Spleen (tissue), 11 donors: ENCODE results near the gene ZNF532. TPM values are rescaled to one million over a fixed set of nuclear protein-coding genes. Genes with fewer than 3 reads are reported as not detected.
A peak's percentile ranks its signal among the peaks of the same experiment; 100 is the strongest.

ENCODE experiments used
- DNase-seq: peaks from one replicate; pipeline ENCODE4 v3.0.0-alpha.2; 2020
- H3K27ac ChIP-seq, 8 donors: fragments of 200-600 bp; sonication (generic) in 7 of 8; 1 replicate in 4 of 8; 2 replicates in 4 of 8; pipeline versions ENCODE4 v1.5.0 to v1.8.0; 2016 to 2021; ENCODE audit warnings: inconsistent platforms in 4 of 8, mild to moderate bottlenecking in 4 of 8, moderate library complexity in 1 of 8
- H3K27me3 ChIP-seq, 7 donors: fragments of 200-600 bp; sonication (generic) in 6 of 7; replicated peaks in 1 of 7; 1 replicate in 4 of 7; 2 replicates in 3 of 7; pipeline versions ENCODE4 v1.5.0 to v1.8.0; 2016 to 2021; ENCODE audit warnings: inconsistent platforms in 3 of 7, mild to moderate bottlenecking in 1 of 7
- H3K36me3 ChIP-seq, 6 donors: fragments of 200-600 bp; sonication (generic) in 5 of 6; 1 replicate in 4 of 6; 2 replicates in 2 of 6; pipeline versions ENCODE4 v1.5.0 to v1.8.0; 2016 to 2021; ENCODE audit warnings: inconsistent platforms in 2 of 6
- H3K4me1 ChIP-seq, 6 donors: fragments of 200-600 bp; sonication (generic) in 5 of 6; 1 replicate in 3 of 6; 2 replicates in 3 of 6; pipeline versions ENCODE4 v1.5.0 to v1.8.0; 2016 to 2021; ENCODE audit warnings: inconsistent platforms in 3 of 6
- H3K4me3 ChIP-seq, 8 donors: fragments of 200-600 bp; sonication (generic) in 7 of 8; 1 replicate in 4 of 8; 2 replicates in 4 of 8; pipeline versions ENCODE4 v1.5.0 to v1.8.0; 2016 to 2021; ENCODE audit warnings: inconsistent platforms in 4 of 8, mild to moderate bottlenecking in 4 of 8, moderate library complexity in 2 of 8
- H3K9me3 ChIP-seq, 8 donors: fragments of 200-600 bp; sonication (generic) in 7 of 8; 1 replicate in 4 of 8; 2 replicates in 4 of 8; pipeline versions ENCODE4 v1.5.0 to v1.8.0; 2016 to 2021; ENCODE audit warnings: inconsistent platforms in 4 of 8
- CTCF ChIP-seq, 11 experiments: fragments of 200-600 bp in 7 of 11; fragments of 450-650 bp in 4 of 11; sonication (generic) in 4 of 11; IDR thresholded peaks in 8 of 11; conservative IDR thresholded peaks in 3 of 11; 1 replicate in 7 of 11; 2 replicates in 4 of 11; pipeline versions ENCODE4 v1.4.0 to v1.8.0; 2016 to 2021; ENCODE audit warnings: antibody characterized with exemption in 11 of 11, inconsistent platforms in 4 of 11, mild to moderate bottlenecking in 1 of 11
- POLR2A ChIP-seq, 3 donors: fragments of 450-650 bp; IDR thresholded peaks; one replicate each; pipeline ENCODE4 v1.5.1; 2017; ENCODE audit warnings: antibody characterized with exemption in 3 of 3, mild to moderate bottlenecking in 1 of 3
- POLR2AphosphoS5 ChIP-seq, 3 donors: sonication (generic); formaldehyde crosslinking; IDR thresholded peaks; one replicate each; pipeline ENCODE4 v1.5.1; 2017; ENCODE audit warnings: antibody characterized with exemption in 3 of 3
- WGBS, 5 donors: extraction: QIAGEN DNeasy Blood & Tissue Kit in 3 of 5; methylation state at CpG; one replicate each; pipeline versions ENCODE4 v1.1.5 to v1.1.7; 2013 to 2018; 5-methylcytosine and 5-hydroxymethylcytosine counted together
- intact Hi-C: fragments of 100-400 bp; cut with DNase I; formaldehyde crosslinking; loops from one replicate; pipeline ENCODE4 v1.15.0; 2023; ENCODE audit warnings: low total_unique reads
- polyA plus RNA-seq, 3 donors: library from polyadenylated mRNA; stranded (reverse); fragments of 200-250 nt; gene quantifications; one replicate each; pipeline ENCODE4 v1.2.1, GENCODE V29; 2013
- total RNA-seq, 7 donors: library from RNA; depleted of rRNA in 3 of 7; stranded (reverse); fragments of >200 nt in 3 of 7; fragmentation: NEBNext Ultra II Directional in 4 of 7; extraction: Animal tissue kit (Norgen Biotek cat#: 25700) in 4 of 7; gene quantifications; one replicate each; pipeline versions ENCODE4 v1.1.0 to v1.2.1, GENCODE V29; 2016 to 2021
- donor health status: healthy with polysubstance abuse.
- donor health status: DM: no; HTN: no; CAD: no; lungs with moderate emphysema.
- donor health status: DM: no; HTN: no; CAD: no.
- donor health status: Bipolar disorder and iron deficiency.
- donor health status: healthy.
- donor health status: DM: no; HTN: no; CAD: no.
- donor health status: DM: yes; HTN: yes; CAD: no.

The ZNF532 gene
- total and polyA plus RNA-seq, 10 donors: 5.2 to 64.8 (median 42.4) TPM

GRCh38 chr18:58992301-58993231, 127.9 kb downstream of the ZNF532 start:
- Histone ChIP-seq H3K27me3 (no peaks in the 10 kb centered on the region), H3K27ac (peak overlapping the region; percentile 32 to 77 (median 72)), H3K4me1 (peaks cover 8 to 42% (median 23%) of the 10 kb centered on the region in 6 donors), H3K9me3 (peaks cover 0 to 21% (median 8%) of the 10 kb centered on the region in 8 donors), H3K4me3 (no peak overlapping the region), H3K36me3 (no peaks in the 10 kb centered on the region)
- no peak for DNase-seq
- no peak for TF ChIP-seq CTCF (IDR thresholded peaks at IDR 0.05 in 8 of 11, conservative IDR thresholded peaks at IDR 0.05 in 3 of 11)
- no peak for TF ChIP-seq POLR2A (IDR thresholded peaks at IDR 0.05)
- TF ChIP-seq POLR2AphosphoS5 (IDR thresholded peaks at IDR 0.05): no peak
- intact Hi-C loops: no loop called here
- 37 to 52% (median 41%) methylated on average over 15 to 16 of the region's 16 CpGs for WGBS, 5 donors

DNA sequence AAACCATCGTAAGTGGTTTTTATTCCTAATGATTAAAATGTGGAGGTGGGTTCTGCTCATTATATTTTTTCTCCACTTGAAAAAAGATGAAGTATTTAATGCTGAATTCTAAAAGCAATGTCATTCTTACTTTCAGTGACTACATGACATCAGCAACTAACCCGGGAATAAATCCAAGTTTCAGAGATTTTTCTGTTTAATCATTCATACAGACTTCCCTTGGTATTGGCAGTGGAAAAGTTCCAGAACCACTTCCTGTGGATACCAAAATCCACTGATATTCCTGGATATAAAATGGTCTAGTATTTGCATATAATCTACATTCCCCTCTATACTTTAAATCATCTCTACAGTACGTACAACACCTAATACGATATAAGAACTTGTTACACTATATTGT, 128.6 kb downstream of the ZNF532 start:
- no peak for DNase-seq
- peak overlapping the region; percentile 32 to 77 (median 72) for H3K27ac ChIP-seq
- 33 to 44% (median 37%) methylated on average over 4 of the region's 4 CpGs for WGBS, 5 donors
- H3K4me3 ChIP-seq: no peak overlapping the region
- H3K36me3 ChIP-seq: no peaks in the 10 kb centered on the region
- H3K27me3 ChIP-seq: no peaks in the 10 kb centered on the region
- peaks cover 8 to 44% (median 23%) of the 10 kb centered on the region in 6 donors for H3K4me1 ChIP-seq
- intact Hi-C loops: no loop called here
- peaks cover 0 to 21% (median 8%) of the 10 kb centered on the region in 8 donors for H3K9me3 ChIP-seq
- no peak for TF ChIP-seq POLR2AphosphoS5 (IDR thresholded peaks at IDR 0.05)
- no peak for TF ChIP-seq POLR2A (IDR thresholded peaks at IDR 0.05)
- no peak for TF ChIP-seq CTCF (IDR thresholded peaks at IDR 0.05 in 8 of 11, conservative IDR thresholded peaks at IDR 0.05 in 3 of 11)

GRCh38 chr18:58995663-58996062, 131.0 kb downstream of the ZNF532 start:
- H3K27ac ChIP-seq: peak overlapping the region in 7 of 8 donors; percentile 30 to 75 (median 66)
- H3K4me1 ChIP-seq: peaks cover 8 to 54% (median 23%) of the 10 kb centered on the region in 6 donors
- no peaks in the 10 kb centered on the region for H3K27me3 ChIP-seq
- WGBS, 5 donors: 71 to 90% (median 81%) methylated on average over 5 of the region's 5 CpGs
- H3K9me3 ChIP-seq: no peaks in the 10 kb centered on the region
- TF ChIP-seq POLR2AphosphoS5 (IDR thresholded peaks at IDR 0.05) (no peak), CTCF (IDR thresholded peaks at IDR 0.05 in 8 of 11, conservative IDR thresholded peaks at IDR 0.05 in 3 of 11) (no peak), POLR2A (IDR thresholded peaks at IDR 0.05) (no peak)
- intact Hi-C loops: no loop called here
- no peaks in the 10 kb centered on the region for H3K36me3 ChIP-seq
- DNase-seq: no peak
- H3K4me3 ChIP-seq: no peak overlapping the region

- DNase-seq: no peak
- TF ChIP-seq CTCF (IDR thresholded peaks at IDR 0.05 in 8 of 11, conservative IDR thresholded peaks at IDR 0.05 in 3 of 11) (no peak), POLR2A (IDR thresholded peaks at IDR 0.05) (no peak), POLR2AphosphoS5 (IDR thresholded peaks at IDR 0.05) (peak in 1 of 3 donors; percentile 58)
- H3K27ac ChIP-seq: peak overlapping the region in 7 of 8 donors; percentile 30 to 75 (median 66)
- peaks cover 8 to 51% (median 21%) of the 10 kb centered on the region in 6 donors for H3K4me1 ChIP-seq
- H3K9me3 ChIP-seq: no peaks in the 10 kb centered on the region
- H3K4me3 ChIP-seq: no peak overlapping the region
- intact Hi-C loops: no loop called here
- no peaks in the 10 kb centered on the region for H3K27me3 ChIP-seq
- H3K36me3 ChIP-seq: no peaks in the 10 kb centered on the region
- WGBS, 5 donors: 64 to 72% (median 66%) methylated on average over 12 of the region's 12 CpGs
Measured at GRCh38 chr18:58996131-58996641, 131.5 kb downstream of the ZNF532 start.
